Activated CD8-positive, alpha-beta memory T cell treated with anti-CD3 and anti-CD28 coated beads, Interleukin-2, amount 50 U/mL, for 4 hours (primary cell): ENCODE results near the gene NHERF2.
A peak's percentile ranks its signal among the peaks of the same experiment; 100 is the strongest.

Experiments used
- DNase-seq: peaks from one replicate; pipeline ENCODE4 v3.0.0-alpha.2; 2020

NHERF2 gene

DNA sequence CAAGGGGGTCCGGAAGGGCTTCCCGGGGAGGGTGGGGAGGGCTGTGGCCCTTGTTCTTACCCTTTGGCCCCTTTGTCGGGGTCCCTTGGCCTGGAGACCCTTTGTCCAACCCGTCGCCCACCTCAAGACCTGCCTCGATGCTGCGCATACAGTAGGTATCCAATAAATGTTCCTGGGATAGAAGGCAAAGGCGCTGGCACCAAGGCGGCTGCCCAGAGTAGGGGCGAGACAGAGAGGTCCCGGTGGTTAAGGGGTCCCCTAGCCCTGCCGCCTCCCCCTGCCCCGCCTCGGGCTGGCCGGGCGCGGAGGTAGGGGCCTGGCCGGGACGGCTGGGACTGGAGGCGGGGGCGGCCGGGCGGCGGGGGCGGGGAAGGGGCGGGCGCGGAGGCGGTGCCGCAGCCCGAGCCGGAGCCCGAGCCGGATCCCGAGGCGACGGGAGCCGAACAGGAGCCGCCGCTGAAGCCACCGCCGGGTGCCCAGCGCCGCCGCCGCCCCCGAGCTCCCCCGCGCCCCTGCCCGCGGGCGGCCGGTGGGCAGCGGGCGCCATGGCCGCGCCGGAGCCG lies at the start of gene NHERF2:
TSS of gene NHERF2 (plus strand) at position 442 of the 563 bp plus-strand sequence. CDS start at position 546, 104 bp downstream.
- no peak for DNase-seq

GRCh38 chr16:1976951-1977874 lies 49.5 kb upstream of the NHERF2 start:
- DNase-seq = no peak

DNA sequence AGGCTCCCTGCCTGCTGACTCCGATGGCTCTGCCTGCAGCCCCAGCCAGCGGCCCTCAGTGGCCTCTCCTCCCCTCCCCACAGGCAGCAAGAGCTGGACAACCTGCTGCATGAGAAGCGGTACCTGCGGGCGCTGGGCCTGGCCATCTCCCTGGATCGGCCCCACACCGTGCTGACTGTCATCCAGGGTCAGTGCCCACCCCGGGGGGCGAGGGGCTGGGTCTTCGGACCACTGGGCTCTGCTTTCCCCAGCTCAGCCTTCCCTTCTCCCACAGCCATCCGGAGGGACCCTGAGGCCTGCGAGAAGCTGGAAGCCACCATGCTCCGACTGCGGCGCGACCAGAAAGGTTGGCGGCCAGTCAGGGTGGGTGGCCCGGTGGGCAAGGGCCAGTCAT lies 48.8 kb upstream of the NHERF2 start:
- no peak for DNase-seq

DNA sequence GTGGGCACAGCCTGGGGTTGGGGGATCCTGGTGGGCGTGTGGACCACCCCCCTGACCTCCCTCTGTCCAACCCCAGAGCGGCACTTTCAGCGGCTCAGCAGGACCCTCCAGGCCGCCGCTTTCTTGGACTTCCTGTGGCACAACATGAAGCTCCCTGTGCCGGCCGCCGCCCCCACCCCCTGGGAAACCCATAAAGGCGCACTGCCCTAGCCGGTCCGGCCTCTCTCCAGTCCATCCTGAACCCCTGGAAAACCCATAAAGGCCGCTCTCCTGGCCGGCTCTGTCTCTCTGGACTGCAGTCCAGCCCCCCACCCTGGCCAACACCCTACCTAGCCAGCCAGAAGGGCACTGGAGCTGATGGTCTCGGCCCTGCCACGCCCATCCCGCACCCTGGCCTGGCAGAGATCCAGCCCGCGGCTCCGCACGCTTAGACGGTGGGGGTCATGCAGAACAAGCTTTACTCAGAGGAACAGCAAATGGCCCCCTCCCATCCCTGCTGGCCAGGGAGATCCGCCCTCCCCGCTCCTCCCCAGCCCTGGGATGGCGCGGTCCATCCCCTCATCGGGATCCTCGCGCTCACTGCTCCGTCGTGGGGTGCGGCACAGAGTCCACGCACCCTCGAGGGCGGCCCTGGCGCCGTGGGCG lies 48.1 kb upstream of the NHERF2 start:
- DNase-seq = no peak

- DNase-seq = peak; percentile 59
These were observed 47.3 kb upstream of the NHERF2 start for GRCh38 chr16:1979271-1980029.

DNA sequence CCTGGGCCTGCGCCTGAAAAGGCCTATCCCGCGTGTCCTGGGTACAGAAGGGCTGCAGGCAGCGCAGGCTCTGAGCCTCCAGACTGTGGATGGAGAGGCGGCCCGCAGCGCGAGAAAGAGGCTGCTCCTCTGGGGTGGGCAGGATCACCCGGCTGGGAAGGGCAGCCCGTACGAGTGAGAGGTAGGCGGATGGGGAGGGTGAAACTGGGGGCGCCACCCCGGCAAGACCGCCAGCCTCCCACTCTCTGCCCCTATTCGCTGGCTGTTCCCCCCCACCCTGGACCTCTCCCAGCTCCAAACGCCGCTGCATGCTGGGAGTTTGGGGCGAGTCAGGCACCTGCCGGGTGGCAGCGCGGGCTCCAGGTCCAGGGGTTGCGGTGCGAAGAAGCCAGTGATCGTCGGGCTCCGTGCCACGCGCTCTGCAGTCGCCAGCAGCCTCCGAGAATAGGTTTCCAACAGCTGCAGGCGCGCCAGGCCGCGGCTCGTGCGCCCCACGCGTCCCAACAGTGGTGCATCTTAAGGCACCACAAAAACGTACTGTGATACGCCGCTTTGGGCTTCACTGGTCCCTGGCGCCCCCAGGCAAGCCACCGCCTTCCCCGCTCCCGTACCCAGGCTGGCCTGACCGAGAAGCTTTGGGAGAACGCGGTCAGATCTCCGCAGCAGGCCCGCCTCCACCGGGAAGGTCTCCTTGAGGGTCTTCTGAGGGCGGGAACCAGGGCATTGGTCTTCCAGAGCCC lies 46.5 kb upstream of the NHERF2 start:
- no peak for DNase-seq

DNA sequence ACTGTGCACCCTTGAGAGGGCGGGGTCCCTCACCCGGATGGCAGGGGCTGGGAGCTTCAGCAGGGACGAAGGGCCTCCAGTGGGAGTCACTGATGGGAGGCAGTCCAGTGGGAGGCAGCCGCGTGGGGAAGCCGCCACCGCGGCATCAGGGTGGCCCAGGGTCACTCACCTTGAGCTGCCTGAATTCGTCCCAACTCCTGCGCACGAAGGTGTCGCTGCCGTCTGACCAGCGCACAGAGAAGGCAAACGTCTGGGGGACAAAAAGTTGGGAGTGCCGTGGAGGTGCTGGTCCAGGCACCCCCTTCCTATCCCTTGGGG lies 46.0 kb upstream of the NHERF2 start:
- no peak for DNase-seq

- DNase-seq = no peak
These were observed 45.3 kb upstream of the NHERF2 start, which contains the start of gene NOXO1 for GRCh38 chr16:1981398-1981836. NOXO1 (minus strand) TSS chr16:1981469; CDS start chr16:1981179, 290 bp downstream.

DNA sequence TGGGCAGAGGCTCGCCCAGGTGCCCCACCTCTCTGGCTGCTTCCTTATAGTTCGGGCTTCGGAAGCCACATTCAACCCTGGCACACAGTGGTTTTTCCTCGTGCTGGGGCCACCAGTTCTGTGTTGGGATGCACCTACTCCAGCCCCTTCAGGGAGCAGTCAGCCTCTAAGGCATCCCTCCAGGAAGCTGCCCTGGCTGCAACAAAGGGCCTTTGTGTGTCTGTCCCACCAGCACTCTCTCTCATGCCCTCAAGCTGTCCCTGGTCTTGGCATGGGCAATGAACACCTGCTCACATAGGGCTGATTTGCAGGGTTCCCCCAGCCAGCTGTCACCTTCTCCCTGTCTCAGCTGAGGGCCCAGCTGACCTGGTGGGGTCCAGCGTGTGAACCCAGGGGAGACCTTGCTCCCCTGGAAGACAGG lies 44.7 kb upstream of the NHERF2 start:
- no peak for DNase-seq

- DNase-seq = no peak
These were observed 43.6 kb upstream of the NHERF2 start for GRCh38 chr16:1982991-1983543.

- peak; percentile 64 for DNase-seq
These were observed 43.0 kb upstream of the NHERF2 start, which contains the start of gene GFER for GRCh38 chr16:1983544-1984346. GFER (plus strand) TSS chr16:1984193; CDS start chr16:1984219, 26 bp downstream.

DNA sequence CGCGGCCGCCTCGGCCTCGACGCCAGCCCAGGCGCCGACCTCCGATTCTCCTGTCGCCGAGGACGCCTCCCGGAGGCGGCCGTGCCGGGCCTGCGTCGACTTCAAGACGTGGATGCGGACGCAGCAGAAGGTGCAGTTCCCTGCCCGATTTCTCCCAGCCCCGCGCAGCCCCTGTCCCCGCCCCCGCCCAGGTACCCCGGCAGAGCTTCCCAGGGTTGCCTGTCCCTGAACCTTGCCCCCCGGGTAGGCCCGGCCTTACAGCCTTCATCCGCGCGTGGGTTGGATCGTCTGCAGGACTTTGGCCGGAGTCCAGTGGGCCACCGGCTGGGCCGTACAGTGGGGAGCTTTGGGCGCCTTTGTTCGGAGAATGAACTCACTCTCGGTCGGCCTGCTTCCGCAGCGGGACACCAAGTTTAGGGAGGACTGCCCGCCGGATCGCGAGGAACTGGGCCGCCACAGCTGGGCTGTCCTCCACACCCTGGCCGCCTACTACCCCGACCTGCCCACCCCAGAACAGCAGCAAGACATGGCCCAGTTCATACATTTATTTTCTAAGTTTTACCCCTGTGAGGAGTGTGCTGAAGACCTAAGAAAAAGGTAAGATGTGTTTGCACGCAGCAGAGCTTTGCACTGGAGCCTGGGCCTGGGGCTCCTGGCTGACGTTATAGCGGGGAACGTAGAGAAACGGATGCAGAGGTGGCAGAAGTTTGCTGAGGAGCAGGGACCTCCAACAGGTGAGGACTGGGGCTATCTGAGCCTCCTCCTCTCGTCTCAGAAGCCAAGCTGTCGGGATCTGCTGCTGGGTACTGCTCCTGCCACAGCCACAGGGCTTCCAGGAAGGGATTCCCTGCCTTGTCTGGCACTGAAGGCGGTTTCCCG lies 42.1 kb upstream of the NHERF2 start:
- no peak for DNase-seq

DNA sequence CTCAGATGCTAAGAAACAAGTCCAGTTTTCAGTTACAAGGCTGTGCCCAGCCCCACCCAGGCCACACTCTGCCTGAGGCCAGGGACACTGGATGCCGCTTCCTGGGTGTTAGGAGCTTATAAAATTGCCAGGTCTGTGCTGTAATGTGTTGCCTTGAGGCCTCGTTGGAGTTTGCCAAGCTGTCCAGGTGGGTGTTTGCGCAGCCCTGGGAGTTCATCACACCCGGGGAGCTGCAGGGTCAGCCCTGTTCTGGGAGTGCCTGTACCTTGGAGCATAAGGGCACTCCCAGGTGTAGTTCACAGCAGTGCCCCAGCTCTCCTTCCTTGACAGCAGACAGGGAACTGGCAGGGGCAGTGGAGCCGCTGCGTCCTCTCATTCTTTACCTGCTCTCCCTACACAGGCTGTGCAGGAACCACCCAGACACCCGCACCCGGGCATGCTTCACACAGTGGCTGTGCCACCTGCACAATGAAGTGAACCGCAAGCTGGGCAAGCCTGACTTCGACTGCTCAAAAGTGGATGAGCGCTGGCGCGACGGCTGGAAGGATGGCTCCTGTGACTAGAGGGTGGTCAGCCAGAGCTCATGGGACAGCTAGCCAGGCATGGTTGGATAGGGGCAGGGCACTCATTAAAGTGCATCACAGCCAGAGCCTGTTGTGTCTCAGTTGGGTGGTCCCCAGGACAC lies 41.1 kb upstream of the NHERF2 start:
- no peak for DNase-seq

GRCh38 chr16:1987198-1987597 lies 39.5 kb upstream of the NHERF2 start:
- DNase-seq = no peak

DNA sequence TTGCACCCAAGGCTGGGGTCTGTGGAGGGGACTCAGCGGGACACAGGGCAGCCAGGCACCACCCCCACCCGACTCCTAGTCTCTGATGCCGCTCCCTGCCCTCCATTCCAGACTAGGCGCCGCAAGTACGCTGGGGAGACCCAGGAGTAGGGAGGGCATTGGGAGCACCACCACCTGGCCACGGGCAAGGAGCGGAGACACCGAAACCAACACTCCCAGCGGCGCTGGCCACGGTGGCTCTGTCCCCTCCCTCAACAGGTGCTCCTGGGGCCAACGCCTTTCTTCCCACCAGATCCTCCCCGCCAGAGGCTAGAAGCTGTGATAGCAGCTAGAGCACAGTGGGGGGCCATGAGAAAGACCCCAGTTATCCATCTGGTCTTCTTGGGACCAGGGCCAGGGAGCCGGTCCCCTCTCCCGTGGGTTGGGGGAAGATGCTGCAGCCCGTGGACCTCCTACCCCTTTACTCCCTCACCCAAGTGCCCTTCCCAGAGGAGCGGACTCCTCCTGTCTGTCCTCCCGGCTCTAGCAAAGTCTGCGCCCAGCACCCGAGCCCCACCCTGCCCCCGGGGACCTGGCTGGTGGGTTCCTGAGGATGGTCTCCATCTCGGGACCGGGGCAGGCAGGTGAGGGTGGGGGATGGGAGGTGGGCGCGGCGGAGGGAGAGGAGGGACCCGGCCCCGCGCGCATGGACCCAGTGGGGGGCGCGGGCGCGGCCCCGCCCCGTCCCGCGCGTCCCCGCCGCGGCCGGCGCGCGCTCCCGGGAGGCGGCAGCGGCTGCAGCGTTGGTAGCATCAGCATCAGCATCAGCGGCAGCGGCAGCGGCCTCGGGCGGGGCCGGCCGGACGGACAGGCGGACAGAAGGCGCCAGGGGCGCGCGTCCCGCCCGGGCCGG lies 37.2 kb upstream of the NHERF2 start, which contains the start of gene SYNGR3:
TSS of gene SYNGR3 (plus strand) at position 762 of the 892 bp plus-strand sequence. CDS start 133 bp downstream, outside the sequence.
- no peak for DNase-seq

GRCh38 chr16:1990101-1990350 lies 36.7 kb upstream of the NHERF2 start:
- DNase-seq = no peak

- DNase-seq = peak; percentile 55
These were observed 36.2 kb upstream of the NHERF2 start for GRCh38 chr16:1990351-1991134.
